HepG2 (cell line): ENCODE results near the gene TYMP. TPM values are rescaled to one million over a fixed set of nuclear protein-coding genes. Genes with fewer than 3 reads are reported as not detected.
A peak's percentile ranks its signal among the peaks of the same experiment; 100 is the strongest.

Experiments used
- CREB3 ChIP-seq: sonication (generic); formaldehyde crosslinking; IDR thresholded peaks from 2 replicates; pipeline ENCODE4 v1.5.0; 2020; ENCODE audit warnings: missing genetic modification reagents
- EHMT2 ChIP-seq: fragments of 200-600 bp; sonication (generic); IDR thresholded peaks from 2 replicates; pipeline ENCODE4 v1.7.0; 2017; ENCODE audit warnings: antibody characterized with exemption, low read depth, low read length, borderline replicate concordance
- KDM3A ChIP-seq: IDR thresholded peaks from 2 replicates; pipeline ENCODE4 v1.6.1; 2018; ENCODE audit warnings: low read depth, missing compliant biosample characterization
- POGK ChIP-seq: sonication (generic); formaldehyde crosslinking; conservative IDR thresholded peaks from 2 replicates; pipeline ENCODE4 v1.8.0; 2022; ENCODE audit warnings: mild to moderate bottlenecking, moderate library complexity, missing genetic modification reagents
- SALL2 ChIP-seq: sonication (generic); formaldehyde crosslinking; IDR thresholded peaks from 2 replicates; pipeline ENCODE4 v1.8.1; 2023; ENCODE audit warnings: mild to moderate bottlenecking, missing genetic modification reagents, inconsistent platforms
- SRF ChIP-seq: IDR thresholded peaks from 2 replicates; pipeline ENCODE4 v1.6.1; 2011; ENCODE audit warnings: mild to moderate bottlenecking, low read depth, low read length, moderate library complexity
- TOPORS ChIP-seq: sonication (generic); formaldehyde crosslinking; IDR thresholded peaks from 2 replicates; pipeline ENCODE4 v1.8.0; 2023; ENCODE audit warnings: mild to moderate bottlenecking, missing genetic modification reagents
- TSC22D2 ChIP-seq: sonication (generic); formaldehyde crosslinking; IDR thresholded peaks from 2 replicates; pipeline ENCODE4 v1.5.1; 2020; ENCODE audit warnings: missing genetic modification reagents, mild to moderate bottlenecking, borderline replicate concordance
- U2AF2 ChIP-seq: fragments of 200-400 bp; formaldehyde crosslinking; IDR thresholded peaks from 2 replicates; pipeline ENCODE4 v1.6.1; 2017; ENCODE audit warnings: low read depth, mild to moderate bottlenecking, low read length
- UBTF ChIP-seq: sonication (generic); formaldehyde crosslinking; IDR thresholded peaks from 2 replicates; pipeline ENCODE4 v1.4.0; 2020; ENCODE audit warnings: mild to moderate bottlenecking, missing genetic modification reagents
- ZNF143 ChIP-seq: sonication (generic); formaldehyde crosslinking; IDR thresholded peaks from 2 replicates; pipeline ENCODE4 v1.4.0; 2020; ENCODE audit warnings: missing genetic modification reagents
- ZNF207 ChIP-seq: fragments of 450-650 bp; IDR thresholded peaks from 2 replicates; pipeline ENCODE4 v1.6.1; 2016; ENCODE audit warnings: antibody characterized with exemption, borderline replicate concordance
- ZNF354B ChIP-seq: sonication (generic); formaldehyde crosslinking; IDR thresholded peaks from 2 replicates; pipeline ENCODE4 v1.8.0; 2022; ENCODE audit warnings: mild to moderate bottlenecking, missing genetic modification reagents
- ZNF430 ChIP-seq: sonication (generic); formaldehyde crosslinking; IDR thresholded peaks from 2 replicates; pipeline ENCODE4 v1.9.0; 2021; ENCODE audit warnings: mild to moderate bottlenecking, missing genetic modification reagents
- ZNF556 ChIP-seq: sonication (generic); formaldehyde crosslinking; IDR thresholded peaks from 2 replicates; pipeline ENCODE4 v1.4.0; 2020; ENCODE audit warnings: mild to moderate bottlenecking, missing genetic modification reagents, borderline replicate concordance
- ZNF850 ChIP-seq: sonication (generic); formaldehyde crosslinking; conservative IDR thresholded peaks from 2 replicates; pipeline ENCODE4 v1.9.0; 2021; ENCODE audit warnings: mild to moderate bottlenecking, missing genetic modification reagents
- polyA plus RNA-seq, 8 experiments: library from polyadenylated mRNA; depleted of rRNA in 3 of 8; stranded (reverse) in 7 of 8; unstranded in 1 of 8; fragments of >200 nt; fragmentation: Illumina TruSeq in 4 of 8; extraction: Trizol in 4 of 8; gene quantifications; 2 replicates each; pipeline versions ENCODE4 v1.2.1 to v1.2.3, GENCODE V29; 2011 to 2016; ENCODE audit warnings: low read depth in 4 of 8, missing spikeins in 1 of 8, mixed read lengths in 1 of 8; ENCODE audit not compliant: insufficient read depth in 1 of 8
- total RNA-seq, 5 experiments: library from RNA; depleted of rRNA; stranded (reverse); fragments of >200 nt; fragmentation: Illumina TruSeq; extraction: Trizol; gene quantifications; 2 replicates each; pipeline ENCODE4 v1.2.3, GENCODE V29; 2016; ENCODE audit warnings: low read depth in 1 of 5
- TF ChIP-seq, protein P1 (sequence below): sonication (generic); formaldehyde crosslinking; IDR thresholded peaks from 2 replicates; pipeline ENCODE4 v1.4.0; 2020; ENCODE audit warnings: missing genetic modification reagents, borderline replicate concordance

The TYMP gene
- total and polyA plus RNA-seq, 2 of the 13 experiments (the other 11 are each of a cell fraction or from before 2014, with no cell fraction given), result 3.9 to 4.3 TPM

GRCh38 chr22:50562523-50563412 lies 33.0 kb upstream of the TYMP start, which contains the start of gene SYCE3 (continued):
- TF ChIP-seq UBTF (CRISPR knock-in tag) (no peak), ZNF207 (no peak), TOPORS (no peak), EHMT2 (no peak), ZNF556 (CRISPR knock-in tag) (peak; percentile 39; the same call in 1 of the 2 replicates), ZNF354B (no peak), KDM3A (no peak), POGK (peak; percentile 81), ZNF143 (CRISPR knock-in tag) (no peak), TSC22D2 (CRISPR knock-in tag) (peak; percentile 44; the same call in 1 of the 2 replicates), SALL2 (CRISPR knock-in tag) (no peak), U2AF2 (no peak), ZNF430 (CRISPR knock-in tag) (no peak), CREB3 (CRISPR knock-in tag) (no peak), SRF (peak; percentile 15; the same call in 1 of the 2 replicates), ZNF850 (CRISPR knock-in tag) (no peak)
- TF ChIP-seq, protein P1, sequence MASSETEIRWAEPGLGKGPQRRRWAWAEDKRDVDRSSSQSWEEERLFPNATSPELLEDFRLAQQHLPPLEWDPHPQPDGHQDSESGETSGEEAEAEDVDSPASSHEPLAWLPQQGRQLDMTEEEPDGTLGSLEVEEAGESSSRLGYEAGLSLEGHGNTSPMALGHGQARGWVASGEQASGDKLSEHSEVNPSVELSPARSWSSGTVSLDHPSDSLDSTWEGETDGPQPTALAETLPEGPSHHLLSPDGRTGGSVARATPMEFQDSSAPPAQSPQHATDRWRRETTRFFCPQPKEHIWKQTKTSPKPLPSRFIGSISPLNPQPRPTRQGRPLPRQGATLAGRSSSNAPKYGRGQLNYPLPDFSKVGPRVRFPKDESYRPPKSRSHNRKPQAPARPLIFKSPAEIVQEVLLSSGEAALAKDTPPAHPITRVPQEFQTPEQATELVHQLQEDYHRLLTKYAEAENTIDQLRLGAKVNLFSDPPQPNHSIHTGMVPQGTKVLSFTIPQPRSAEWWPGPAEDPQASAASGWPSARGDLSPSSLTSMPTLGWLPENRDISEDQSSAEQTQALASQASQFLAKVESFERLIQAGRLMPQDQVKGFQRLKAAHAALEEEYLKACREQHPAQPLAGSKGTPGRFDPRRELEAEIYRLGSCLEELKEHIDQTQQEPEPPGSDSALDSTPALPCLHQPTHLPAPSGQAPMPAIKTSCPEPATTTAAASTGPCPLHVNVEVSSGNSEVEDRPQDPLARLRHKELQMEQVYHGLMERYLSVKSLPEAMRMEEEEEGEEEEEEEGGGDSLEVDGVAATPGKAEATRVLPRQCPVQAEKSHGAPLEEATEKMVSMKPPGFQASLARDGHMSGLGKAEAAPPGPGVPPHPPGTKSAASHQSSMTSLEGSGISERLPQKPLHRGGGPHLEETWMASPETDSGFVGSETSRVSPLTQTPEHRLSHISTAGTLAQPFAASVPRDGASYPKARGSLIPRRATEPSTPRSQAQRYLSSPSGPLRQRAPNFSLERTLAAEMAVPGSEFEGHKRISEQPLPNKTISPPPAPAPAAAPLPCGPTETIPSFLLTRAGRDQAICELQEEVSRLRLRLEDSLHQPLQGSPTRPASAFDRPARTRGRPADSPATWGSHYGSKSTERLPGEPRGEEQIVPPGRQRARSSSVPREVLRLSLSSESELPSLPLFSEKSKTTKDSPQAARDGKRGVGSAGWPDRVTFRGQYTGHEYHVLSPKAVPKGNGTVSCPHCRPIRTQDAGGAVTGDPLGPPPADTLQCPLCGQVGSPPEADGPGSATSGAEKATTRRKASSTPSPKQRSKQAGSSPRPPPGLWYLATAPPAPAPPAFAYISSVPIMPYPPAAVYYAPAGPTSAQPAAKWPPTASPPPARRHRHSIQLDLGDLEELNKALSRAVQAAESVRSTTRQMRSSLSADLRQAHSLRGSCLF (CRISPR knock-in tag), result no peak
